ENCODE measurements around the gene CHAC1. TPM values are rescaled to one million over a fixed set of nuclear protein-coding genes. Genes with fewer than 3 reads are reported as not detected.

CHAC1 gene
- polyA plus RNA-seq, 4 donors: 0.96 to 37.3 (median 5.0) TPM

- no peak overlapping the region for H3K4me3 ChIP-seq (ENCODE audit: low read depth in 1 of 3, low read length in 3 of 3)
- H3K36me3 ChIP-seq (ENCODE audit: control insufficient read depth in 3 of 3, insufficient read depth in 2 of 3, low read depth in 1 of 3, low read length in 3 of 3): peaks cover 0 to 3% (median 0%) of the 10 kb centered on the region in 3 donors
- H3K9me3 ChIP-seq (ENCODE audit: control insufficient read depth in 2 of 2, insufficient read depth in 1 of 2, low read depth in 1 of 2, low read length in 1 of 2): no peaks in the 10 kb centered on the region
- DNase-seq: peak in 1 of 2 donors; percentile 38
- peaks cover 0 to 52% (median 6%) of the 10 kb centered on the region in 3 donors for H3K4me1 ChIP-seq (ENCODE audit: control insufficient read depth in 3 of 3, insufficient read depth in 2 of 3, low read depth in 1 of 3, low read length in 2 of 3)
- H3K27ac ChIP-seq (ENCODE audit: low read depth in 1 of 3, low read length in 2 of 3): peak overlapping the region in 1 of 3 donors; percentile 35
- WGBS, 3 donors: 62 to 71% (median 70%) methylated on average over 7 of the region's 7 CpGs
- no peak for FAIRE-seq
- H3K27me3 ChIP-seq (ENCODE audit: control insufficient read depth in 3 of 3, insufficient read depth in 3 of 3, low read length in 3 of 3): no peaks in the 10 kb centered on the region
Measured at GRCh38 chr15:40911141-40911540, 42.1 kb upstream of the CHAC1 start.

GRCh38 chr15:40911693-40912092, 41.6 kb upstream of the CHAC1 start:
- FAIRE-seq (no peak), DNase-seq (no peak)
- Histone ChIP-seq H3K36me3 (ENCODE audit: control insufficient read depth in 3 of 3, insufficient read depth in 2 of 3, low read depth in 1 of 3, low read length in 3 of 3) (peaks cover 0 to 3% (median 0%) of the 10 kb centered on the region in 3 donors), H3K27me3 (ENCODE audit: control insufficient read depth in 3 of 3, insufficient read depth in 3 of 3, low read length in 3 of 3) (no peaks in the 10 kb centered on the region), H3K4me1 (ENCODE audit: control insufficient read depth in 3 of 3, insufficient read depth in 2 of 3, low read depth in 1 of 3, low read length in 2 of 3) (peaks cover 0 to 47% (median 6%) of the 10 kb centered on the region in 3 donors), H3K4me3 (ENCODE audit: low read depth in 1 of 3, low read length in 3 of 3) (no peak overlapping the region), H3K9me3 (ENCODE audit: control insufficient read depth in 2 of 2, insufficient read depth in 1 of 2, low read depth in 1 of 2, low read length in 1 of 2) (no peaks in the 10 kb centered on the region), H3K27ac (ENCODE audit: low read depth in 1 of 3, low read length in 2 of 3) (peak overlapping the region in 1 of 3 donors; percentile 35)
- WGBS, 3 donors: 85 to 95% (median 88%) methylated on average over 2 of the region's 2 CpGs

- 69 to 71% (median 71%) methylated on average over 6 of the region's 6 CpGs for WGBS, 3 donors
- H3K4me3 ChIP-seq (ENCODE audit: low read depth in 1 of 3, low read length in 3 of 3): no peak overlapping the region
- no peaks in the 10 kb centered on the region for H3K27me3 ChIP-seq (ENCODE audit: control insufficient read depth in 3 of 3, insufficient read depth in 3 of 3, low read length in 3 of 3)
- no peak overlapping the region for H3K27ac ChIP-seq (ENCODE audit: low read depth in 1 of 3, low read length in 2 of 3)
- FAIRE-seq (no peak), DNase-seq (no peak)
- H3K4me1 ChIP-seq (ENCODE audit: control insufficient read depth in 3 of 3, insufficient read depth in 2 of 3, low read depth in 1 of 3, low read length in 2 of 3): peaks cover 0 to 40% (median 6%) of the 10 kb centered on the region in 3 donors
- H3K36me3 ChIP-seq (ENCODE audit: control insufficient read depth in 3 of 3, insufficient read depth in 2 of 3, low read depth in 1 of 3, low read length in 3 of 3): peaks cover 0 to 3% (median 0%) of the 10 kb centered on the region in 3 donors
- H3K9me3 ChIP-seq (ENCODE audit: control insufficient read depth in 2 of 2, insufficient read depth in 1 of 2, low read depth in 1 of 2, low read length in 1 of 2): no peaks in the 10 kb centered on the region
Measured at GRCh38 chr15:40912478-40912877, 40.8 kb upstream of the CHAC1 start.

- no peak for FAIRE-seq
- Histone ChIP-seq H3K4me3 (ENCODE audit: low read depth in 1 of 3, low read length in 3 of 3) (no peak overlapping the region), H3K9me3 (ENCODE audit: control insufficient read depth in 2 of 2, insufficient read depth in 1 of 2, low read depth in 1 of 2, low read length in 1 of 2) (no peaks in the 10 kb centered on the region), H3K4me1 (ENCODE audit: control insufficient read depth in 3 of 3, insufficient read depth in 2 of 3, low read depth in 1 of 3, low read length in 2 of 3) (peaks cover 0 to 34% (median 6%) of the 10 kb centered on the region in 3 donors), H3K36me3 (ENCODE audit: control insufficient read depth in 3 of 3, insufficient read depth in 2 of 3, low read depth in 1 of 3, low read length in 3 of 3) (peaks cover 0 to 3% (median 0%) of the 10 kb centered on the region in 3 donors), H3K27me3 (ENCODE audit: control insufficient read depth in 3 of 3, insufficient read depth in 3 of 3, low read length in 3 of 3) (no peaks in the 10 kb centered on the region), H3K27ac (ENCODE audit: low read depth in 1 of 3, low read length in 2 of 3) (no peak overlapping the region)
- DNase-seq: no peak
- WGBS, 3 donors: 94 to 98% (median 96%) methylated on average over 12 of the region's 12 CpGs
Measured at GRCh38 chr15:40914013-40914412, 39.3 kb upstream of the CHAC1 start.

- DNase-seq: no peak
- Histone ChIP-seq H3K4me1 (ENCODE audit: control insufficient read depth in 3 of 3, insufficient read depth in 2 of 3, low read depth in 1 of 3, low read length in 2 of 3) (peaks cover 0 to 37% (median 6%) of the 10 kb centered on the region in 3 donors), H3K27me3 (ENCODE audit: control insufficient read depth in 3 of 3, insufficient read depth in 3 of 3, low read length in 3 of 3) (no peaks in the 10 kb centered on the region), H3K4me3 (ENCODE audit: low read depth in 1 of 3, low read length in 3 of 3) (no peak overlapping the region), H3K9me3 (ENCODE audit: control insufficient read depth in 2 of 2, insufficient read depth in 1 of 2, low read depth in 1 of 2, low read length in 1 of 2) (no peaks in the 10 kb centered on the region), H3K36me3 (ENCODE audit: control insufficient read depth in 3 of 3, insufficient read depth in 2 of 3, low read depth in 1 of 3, low read length in 3 of 3) (peaks cover 0 to 3% (median 0%) of the 10 kb centered on the region in 3 donors), H3K27ac (ENCODE audit: low read depth in 1 of 3, low read length in 2 of 3) (no peak overlapping the region)
- no peak for FAIRE-seq
- WGBS, 3 donors: 87 to 89% (median 88%) methylated on average over 8 of the region's 8 CpGs
Measured at GRCh38 chr15:40914486-40914885, 38.8 kb upstream of the CHAC1 start.

GRCh38 chr15:40915116-40915661, 38.1 kb upstream of the CHAC1 start:
- H3K4me3 ChIP-seq (ENCODE audit: low read depth in 1 of 3, low read length in 3 of 3): no peak overlapping the region
- H3K4me1 ChIP-seq (ENCODE audit: control insufficient read depth in 3 of 3, insufficient read depth in 2 of 3, low read depth in 1 of 3, low read length in 2 of 3): peaks cover 0 to 30% (median 0%) of the 10 kb centered on the region in 3 donors
- DNase-seq (no peak), FAIRE-seq (no peak)
- no peaks in the 10 kb centered on the region for H3K9me3 ChIP-seq (ENCODE audit: control insufficient read depth in 2 of 2, insufficient read depth in 1 of 2, low read depth in 1 of 2, low read length in 1 of 2)
- 79 to 90% (median 85%) methylated on average over 12 of the region's 12 CpGs for WGBS, 3 donors
- peaks cover 0 to 3% (median 0%) of the 10 kb centered on the region in 3 donors for H3K36me3 ChIP-seq (ENCODE audit: control insufficient read depth in 3 of 3, insufficient read depth in 2 of 3, low read depth in 1 of 3, low read length in 3 of 3)
- no peak overlapping the region for H3K27ac ChIP-seq (ENCODE audit: low read depth in 1 of 3, low read length in 2 of 3)
- no peaks in the 10 kb centered on the region for H3K27me3 ChIP-seq (ENCODE audit: control insufficient read depth in 3 of 3, insufficient read depth in 3 of 3, low read length in 3 of 3)

GRCh38 chr15:40915679-40916078, 37.6 kb upstream of the CHAC1 start:
- DNase-seq: no peak
- WGBS, 3 donors: 56 to 68% (median 63%) methylated on average over 5 to 6 of the region's 6 CpGs
- FAIRE-seq: no peak

GRCh38 chr15:40917585-40917984, 35.7 kb upstream of the CHAC1 start:
- H3K36me3 ChIP-seq (ENCODE audit: control insufficient read depth in 3 of 3, insufficient read depth in 2 of 3, low read depth in 1 of 3, low read length in 3 of 3): no peaks in the 10 kb centered on the region
- H3K27me3 ChIP-seq (ENCODE audit: control insufficient read depth in 3 of 3, insufficient read depth in 3 of 3, low read length in 3 of 3): no peaks in the 10 kb centered on the region
- H3K4me1 ChIP-seq (ENCODE audit: control insufficient read depth in 3 of 3, insufficient read depth in 2 of 3, low read depth in 1 of 3, low read length in 2 of 3): peaks cover 0 to 40% (median 0%) of the 10 kb centered on the region in 3 donors
- no peak overlapping the region for H3K27ac ChIP-seq (ENCODE audit: low read depth in 1 of 3, low read length in 2 of 3)
- no peak overlapping the region for H3K4me3 ChIP-seq (ENCODE audit: low read depth in 1 of 3, low read length in 3 of 3)
- WGBS, 3 donors: 67% methylated on average over 11 of the region's 11 CpGs
- FAIRE-seq (no peak), DNase-seq (no peak)
- H3K9me3 ChIP-seq (ENCODE audit: control insufficient read depth in 2 of 2, insufficient read depth in 1 of 2, low read depth in 1 of 2, low read length in 1 of 2): no peaks in the 10 kb centered on the region

More at GRCh38 chr15:40915679-40916078, 37.6 kb upstream of the CHAC1 start:
- Histone ChIP-seq H3K9me3 (ENCODE audit: control insufficient read depth in 2 of 2, insufficient read depth in 1 of 2, low read depth in 1 of 2, low read length in 1 of 2) (no peaks in the 10 kb centered on the region), H3K27ac (ENCODE audit: low read depth in 1 of 3, low read length in 2 of 3) (no peak overlapping the region), H3K36me3 (ENCODE audit: control insufficient read depth in 3 of 3, insufficient read depth in 2 of 3, low read depth in 1 of 3, low read length in 3 of 3) (peaks cover 0 to 3% (median 0%) of the 10 kb centered on the region in 3 donors), H3K27me3 (ENCODE audit: control insufficient read depth in 3 of 3, insufficient read depth in 3 of 3, low read length in 3 of 3) (no peaks in the 10 kb centered on the region), H3K4me3 (ENCODE audit: low read depth in 1 of 3, low read length in 3 of 3) (no peak overlapping the region), H3K4me1 (ENCODE audit: control insufficient read depth in 3 of 3, insufficient read depth in 2 of 3, low read depth in 1 of 3, low read length in 2 of 3) (peaks cover 0 to 29% (median 0%) of the 10 kb centered on the region in 3 donors)

All from small intestine (tissue), 7 donors.